WTC11 (cell line): ENCODE results near the gene KRT6C.

Experiments used
- CREB1 ChIP-seq: sonication (generic); formaldehyde crosslinking; IDR thresholded peaks from 2 replicates; pipeline ENCODE4 v1.8.0; 2023; ENCODE audit warnings: mild to moderate bottlenecking, missing genetic modification reagents
- CREM ChIP-seq: sonication (generic); formaldehyde crosslinking; IDR thresholded peaks from 2 replicates; pipeline ENCODE4 v1.8.1; 2022; ENCODE audit warnings: mild to moderate bottlenecking, missing genetic modification reagents, moderate library complexity
- E2F1 ChIP-seq: sonication (generic); formaldehyde crosslinking; IDR thresholded peaks from 2 replicates; pipeline ENCODE4 v1.8.0; 2022; ENCODE audit warnings: mild to moderate bottlenecking, missing genetic modification reagents
- ESRRA ChIP-seq: sonication (generic); formaldehyde crosslinking; IDR thresholded peaks from 2 replicates; pipeline ENCODE4 v1.8.1; 2022; ENCODE audit warnings: mild to moderate bottlenecking, missing genetic modification reagents, borderline replicate concordance
- MLX ChIP-seq: sonication (generic); formaldehyde crosslinking; IDR thresholded peaks from 2 replicates; pipeline ENCODE4 v1.8.1; 2023; ENCODE audit warnings: mild to moderate bottlenecking, missing genetic modification reagents, moderate library complexity
- NR3C1 ChIP-seq: sonication (generic); formaldehyde crosslinking; conservative IDR thresholded peaks from 2 replicates; pipeline ENCODE4 v1.8.1; 2023; ENCODE audit warnings: low read depth, mild to moderate bottlenecking, missing genetic modification reagents
- OVOL2 ChIP-seq: fragments of 250-450 bp; sonication (Bioruptor Pico); IDR thresholded peaks from 2 replicates; pipeline ENCODE4 v1.9.0; 2021; ENCODE audit warnings: mild to moderate bottlenecking, borderline replicate concordance
- SMAD4 ChIP-seq: sonication (generic); formaldehyde crosslinking; IDR thresholded peaks from 2 replicates; pipeline ENCODE4 v1.8.0; 2022; ENCODE audit warnings: mild to moderate bottlenecking, missing genetic modification reagents
- TF ChIP-seq, protein P1 (sequence below): sonication (generic); formaldehyde crosslinking; IDR thresholded peaks from 2 replicates; pipeline ENCODE4 v1.8.1; 2022; ENCODE audit warnings: mild to moderate bottlenecking, missing genetic modification reagents, moderate library complexity, borderline replicate concordance
- TF ChIP-seq, protein P2 (sequence below): fragments of 200-600 bp; IDR thresholded peaks from 2 replicates; pipeline ENCODE4 v1.8.0; 2022; ENCODE audit warnings: antibody characterized with exemption

DNA sequence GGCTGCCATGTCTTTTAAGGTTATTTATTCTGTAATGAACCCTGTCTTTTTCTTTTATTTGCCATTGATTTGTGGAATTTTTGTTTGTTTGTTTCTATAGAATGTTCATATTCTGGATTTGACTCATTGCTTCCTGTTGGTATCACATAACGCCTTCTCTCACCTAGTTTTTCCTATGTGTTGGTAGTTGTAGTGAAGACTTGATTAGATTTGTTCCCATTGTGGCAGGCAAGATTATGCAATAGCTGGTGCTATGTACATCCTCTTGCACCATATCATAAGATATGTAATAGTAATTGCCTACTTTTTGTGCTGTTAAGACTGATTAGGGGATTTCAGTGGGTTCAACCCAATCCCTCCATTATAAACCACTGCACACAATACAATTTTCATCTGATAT lies 17.8 kb downstream of the KRT6C start:
- TF ChIP-seq, protein P1, sequence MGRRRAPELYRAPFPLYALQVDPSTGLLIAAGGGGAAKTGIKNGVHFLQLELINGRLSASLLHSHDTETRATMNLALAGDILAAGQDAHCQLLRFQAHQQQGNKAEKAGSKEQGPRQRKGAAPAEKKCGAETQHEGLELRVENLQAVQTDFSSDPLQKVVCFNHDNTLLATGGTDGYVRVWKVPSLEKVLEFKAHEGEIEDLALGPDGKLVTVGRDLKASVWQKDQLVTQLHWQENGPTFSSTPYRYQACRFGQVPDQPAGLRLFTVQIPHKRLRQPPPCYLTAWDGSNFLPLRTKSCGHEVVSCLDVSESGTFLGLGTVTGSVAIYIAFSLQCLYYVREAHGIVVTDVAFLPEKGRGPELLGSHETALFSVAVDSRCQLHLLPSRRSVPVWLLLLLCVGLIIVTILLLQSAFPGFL (CRISPR knock-in tag), result no peak
- TF ChIP-seq SMAD4 (CRISPR knock-in tag) (no peak), E2F1 (no peak), MLX (CRISPR knock-in tag) (no peak), CREB1 (no peak), ESRRA (CRISPR knock-in tag) (no peak), CREM (no peak), NR3C1 (CRISPR knock-in tag) (no peak), OVOL2 (no peak)
- TF ChIP-seq, protein P2, sequence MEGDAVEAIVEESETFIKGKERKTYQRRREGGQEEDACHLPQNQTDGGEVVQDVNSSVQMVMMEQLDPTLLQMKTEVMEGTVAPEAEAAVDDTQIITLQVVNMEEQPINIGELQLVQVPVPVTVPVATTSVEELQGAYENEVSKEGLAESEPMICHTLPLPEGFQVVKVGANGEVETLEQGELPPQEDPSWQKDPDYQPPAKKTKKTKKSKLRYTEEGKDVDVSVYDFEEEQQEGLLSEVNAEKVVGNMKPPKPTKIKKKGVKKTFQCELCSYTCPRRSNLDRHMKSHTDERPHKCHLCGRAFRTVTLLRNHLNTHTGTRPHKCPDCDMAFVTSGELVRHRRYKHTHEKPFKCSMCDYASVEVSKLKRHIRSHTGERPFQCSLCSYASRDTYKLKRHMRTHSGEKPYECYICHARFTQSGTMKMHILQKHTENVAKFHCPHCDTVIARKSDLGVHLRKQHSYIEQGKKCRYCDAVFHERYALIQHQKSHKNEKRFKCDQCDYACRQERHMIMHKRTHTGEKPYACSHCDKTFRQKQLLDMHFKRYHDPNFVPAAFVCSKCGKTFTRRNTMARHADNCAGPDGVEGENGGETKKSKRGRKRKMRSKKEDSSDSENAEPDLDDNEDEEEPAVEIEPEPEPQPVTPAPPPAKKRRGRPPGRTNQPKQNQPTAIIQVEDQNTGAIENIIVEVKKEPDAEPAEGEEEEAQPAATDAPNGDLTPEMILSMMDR, result no peak
